Glomerular visceral epithelial cell (primary cell): ENCODE results near the gene KAT7.
"Not testable (repeated sequence)": the region's sequence is repeated elsewhere in the genome, so short reads cannot be mapped to it uniquely, and the experiment has no call there.

ENCODE experiments used
- DNase-seq: peaks from one replicate; pipeline ENCODE4 v3.0.0-alpha.2; 2016; ENCODE audit errors: extremely low spot score

Gene KAT7

DNA sequence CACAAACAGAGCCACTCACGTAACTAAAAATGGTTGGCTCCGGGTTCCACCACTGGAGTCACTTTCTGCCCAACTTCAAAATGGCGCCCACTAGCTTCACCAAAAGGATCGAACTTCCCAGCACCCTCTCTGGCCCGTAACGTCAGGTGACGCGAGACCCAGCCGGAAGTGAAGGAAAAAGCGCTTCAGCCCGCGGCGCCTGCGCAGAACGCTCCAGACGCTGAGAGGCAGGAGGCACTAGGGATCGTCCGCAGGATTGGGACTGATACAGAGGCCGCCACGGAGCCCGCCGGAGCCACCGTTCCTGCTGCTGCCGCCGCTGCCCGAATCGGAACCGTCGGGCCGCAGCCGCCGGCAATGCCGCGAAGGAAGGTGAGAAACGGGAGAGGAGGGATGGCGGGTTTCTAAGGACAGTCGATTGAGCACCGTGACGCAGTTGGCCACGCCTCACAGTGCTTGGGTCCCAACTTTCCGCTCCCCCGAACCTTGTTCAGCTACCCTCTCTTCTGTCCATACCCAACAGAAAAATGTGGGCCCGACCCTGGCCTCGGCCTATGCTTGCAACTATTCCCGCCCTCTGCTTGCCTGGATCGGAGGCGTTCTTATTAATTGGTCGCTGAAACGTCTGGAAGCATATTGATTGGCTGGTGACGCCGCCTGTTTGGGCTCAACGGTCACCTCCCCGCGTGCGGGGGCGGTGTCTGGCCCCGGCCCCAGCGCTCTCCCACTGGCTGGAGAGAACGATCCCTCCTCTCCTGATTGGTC, at the start of gene KAT7:
TSS of gene KAT7 (plus strand) at position 204 of the 765 bp plus-strand sequence. CDS start at position 358, 154 bp downstream.
- DNase-seq = peak; percentile 99

DNA sequence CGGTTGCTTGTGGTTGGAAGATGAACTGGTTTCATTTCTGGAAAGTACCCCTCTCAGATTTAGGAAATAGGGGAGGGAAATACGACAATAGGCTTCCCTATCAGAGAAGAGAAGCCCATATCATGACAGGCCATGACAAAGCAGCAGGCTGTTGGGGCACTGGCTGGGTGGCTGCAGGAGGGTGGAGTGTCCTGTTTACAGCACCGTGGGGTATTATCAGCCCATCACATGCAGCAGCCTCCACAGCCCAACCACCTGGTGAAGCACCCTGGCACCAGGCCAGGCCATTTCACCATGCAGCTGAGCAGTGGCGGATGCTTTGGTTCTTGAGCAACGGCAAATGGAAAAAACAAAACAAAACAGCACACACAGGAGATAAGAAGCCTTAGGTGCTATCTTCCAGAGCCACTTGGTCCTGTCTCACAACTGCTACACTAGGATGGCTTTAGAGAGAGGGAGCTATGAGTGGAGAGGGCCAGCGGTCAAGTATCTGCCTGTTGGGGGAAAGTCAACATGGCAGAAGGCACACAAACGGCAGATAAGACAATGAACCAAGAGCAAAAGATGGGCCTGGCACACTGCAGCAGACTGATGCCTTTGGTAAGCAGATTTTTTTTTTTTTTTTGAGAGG, 48.7 kb upstream of the KAT7 start:
- DNase-seq = no peak

GRCh38 chr17:49741009-49741691, 47.3 kb upstream of the KAT7 start:
- DNase-seq = no peak

- no peak for DNase-seq
Observed at GRCh38 chr17:49741692-49742076, 46.8 kb upstream of the KAT7 start.

- no peak for DNase-seq
Observed at GRCh38 chr17:49742166-49742638, 46.3 kb upstream of the KAT7 start.

- no peak for DNase-seq
Observed at GRCh38 chr17:49745175-49746139, 43.0 kb upstream of the KAT7 start.

- no peak for DNase-seq
Observed at GRCh38 chr17:49746791-49747490, 41.5 kb upstream of the KAT7 start.

DNA sequence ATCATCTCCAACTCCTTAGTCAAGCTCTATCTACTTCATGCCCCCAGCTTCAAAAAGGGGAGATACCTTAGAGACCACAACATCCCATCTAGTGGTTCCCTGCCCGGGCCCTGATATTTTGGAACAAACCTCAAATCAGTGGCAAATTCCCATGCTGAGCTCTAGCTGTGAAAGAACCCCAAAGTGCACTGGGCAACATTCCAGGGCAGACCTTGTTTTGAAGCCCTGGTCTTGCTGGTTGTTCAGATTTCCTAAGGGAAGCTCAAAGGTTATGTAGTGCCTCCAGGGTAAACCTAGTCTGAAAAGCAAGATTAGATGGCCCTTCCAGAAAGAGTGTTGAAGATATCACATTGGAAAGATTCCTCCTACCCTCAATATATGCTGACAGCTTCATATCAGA, 40.8 kb upstream of the KAT7 start:
- DNase-seq = no peak

DNA sequence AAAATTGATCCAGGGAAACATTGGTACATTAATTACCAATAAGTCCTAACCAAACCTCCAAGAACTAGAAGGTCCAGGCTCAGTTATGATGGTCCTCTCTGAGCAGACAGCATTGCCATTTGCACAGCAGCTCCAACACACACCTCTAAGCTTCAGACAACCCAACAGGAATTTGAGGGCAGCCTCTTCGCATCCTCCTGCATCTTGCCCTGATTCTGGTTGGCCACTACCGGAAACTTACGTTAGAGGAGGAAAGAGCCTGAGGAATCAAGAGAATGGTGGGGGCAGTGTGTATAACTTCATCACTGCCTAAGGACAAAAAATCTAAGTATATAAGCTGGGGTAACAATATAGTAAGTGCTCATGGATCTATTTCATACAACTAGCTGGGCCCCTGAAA, 40.3 kb upstream of the KAT7 start:
- no peak for DNase-seq

- DNase-seq = peak; percentile 54
Observed at GRCh38 chr17:49748791-49749190, 39.7 kb upstream of the KAT7 start.

GRCh38 chr17:49749730-49750129, 38.8 kb upstream of the KAT7 start:
- DNase-seq = no peak

GRCh38 chr17:49752508-49752907, 36.0 kb upstream of the KAT7 start:
- DNase-seq = no peak

- DNase-seq = no peak
Observed at GRCh38 chr17:49753959-49754391, 34.5 kb upstream of the KAT7 start.

GRCh38 chr17:49755663-49756283, 32.7 kb upstream of the KAT7 start:
- no peak for DNase-seq

DNA sequence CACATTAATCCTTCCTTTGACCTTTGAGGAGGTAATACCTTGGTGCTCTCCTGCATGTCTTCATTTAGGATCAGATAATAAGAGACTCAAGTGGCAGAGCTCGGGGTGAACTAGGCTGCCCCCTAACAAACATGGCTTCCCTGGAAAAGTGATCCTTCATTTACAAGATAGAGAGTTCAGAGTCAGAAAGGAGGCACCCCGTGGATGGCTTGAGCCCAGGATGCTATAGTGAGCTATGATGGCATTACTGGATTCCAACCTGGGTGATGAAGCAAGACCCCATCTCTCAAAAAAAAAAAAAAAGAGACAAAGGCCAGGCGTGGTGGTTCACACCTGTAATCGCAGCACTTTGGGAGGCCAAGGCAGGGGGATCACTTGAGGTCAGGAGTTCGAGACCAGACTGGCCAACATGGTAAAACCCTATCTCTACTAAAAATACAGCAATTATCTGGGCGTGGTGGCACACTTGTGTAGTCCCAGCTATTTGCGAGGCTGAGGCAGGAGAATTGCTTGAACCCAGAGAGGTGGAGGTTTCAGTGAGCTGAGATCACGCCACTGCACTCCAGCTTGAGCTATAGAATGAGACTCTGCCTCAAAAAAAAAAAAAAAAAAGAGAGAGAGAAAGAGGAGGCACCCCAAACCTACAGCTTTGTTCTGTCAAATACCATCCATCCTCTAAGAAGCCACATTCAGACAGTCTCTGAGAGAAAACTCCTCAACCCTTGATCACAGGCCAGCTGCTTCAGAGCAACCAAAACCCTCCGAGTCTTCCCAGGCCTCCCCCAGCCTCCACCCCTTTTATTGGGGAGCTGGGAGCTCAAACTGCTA, 31.9 kb upstream of the KAT7 start:
- DNase-seq = no peak

DNA sequence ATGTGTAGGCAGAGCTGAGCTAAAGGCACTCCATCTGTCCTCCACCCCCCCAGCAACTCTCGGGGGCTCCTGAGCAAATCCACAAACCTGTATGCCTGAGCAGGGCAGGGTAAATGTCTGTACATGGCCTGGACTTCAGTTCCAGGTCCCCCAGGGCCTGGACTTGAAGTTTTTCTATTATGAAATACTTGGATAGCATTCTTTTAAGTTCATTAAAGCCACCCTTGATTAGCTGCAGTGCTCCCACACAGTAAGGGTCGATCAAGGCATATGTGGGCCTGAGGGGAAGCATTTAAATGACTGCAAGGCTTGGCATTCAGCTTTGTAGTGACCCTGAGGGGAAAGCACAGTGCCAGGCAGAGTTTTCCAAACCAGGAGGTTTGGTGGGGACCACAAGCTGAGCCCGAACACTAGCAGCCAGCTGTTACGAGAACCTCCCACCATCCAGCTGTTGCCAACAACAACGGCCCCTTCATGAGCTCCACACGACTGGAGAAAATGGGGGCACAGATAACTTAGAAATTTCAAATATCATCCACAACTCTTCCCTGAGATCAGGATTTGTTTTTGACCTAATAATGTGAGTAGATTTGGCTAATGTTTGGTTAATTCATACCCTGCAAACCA, 31.2 kb upstream of the KAT7 start:
- no peak for DNase-seq

DNA sequence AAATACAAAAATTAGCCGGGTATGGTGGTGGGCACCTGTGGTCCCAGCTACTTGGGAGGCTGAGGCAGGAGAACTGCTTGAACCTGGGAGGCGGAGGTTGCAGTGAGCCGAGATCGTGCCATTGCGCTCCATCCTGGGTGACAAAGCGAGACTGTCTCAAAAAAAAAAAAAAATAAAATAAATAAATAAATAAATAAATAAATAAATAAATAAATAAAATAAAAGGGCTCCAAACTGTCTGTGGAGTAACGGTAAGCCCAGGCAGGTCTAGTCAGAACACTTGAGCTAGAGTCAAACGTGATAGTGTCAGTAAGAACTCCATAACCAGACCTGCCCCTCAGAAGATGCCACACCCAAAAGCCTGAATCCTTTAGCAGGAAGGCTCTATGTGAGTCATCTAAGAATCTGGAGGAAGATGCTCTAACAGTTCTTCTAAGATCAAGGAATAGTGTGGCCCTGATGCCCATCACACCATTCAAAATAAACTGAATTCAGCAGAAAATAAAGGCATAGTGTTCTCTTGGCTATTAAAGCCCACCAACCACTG, 29.9 kb upstream of the KAT7 start:
- not testable (repeated sequence) for DNase-seq

- DNase-seq = no peak
Observed at GRCh38 chr17:49759203-49759602, 29.3 kb upstream of the KAT7 start.

- DNase-seq = no peak
Observed at GRCh38 chr17:49760296-49760695, 28.2 kb upstream of the KAT7 start.
